Tibial artery (tissue), 4 donors: ENCODE data around the gene ROR1.
A peak's percentile ranks its signal among the peaks of the same experiment; 100 is the strongest.

Experiments used
- DNase-seq, 2 donors: peaks; one replicate each; pipeline ENCODE4 v3.0.0-alpha.2; 2019
- H3K27ac ChIP-seq, 2 donors: fragments of 200-600 bp; sonication (generic) in 1 of 2; 1 replicate in 1 of 2; 2 replicates in 1 of 2; pipeline ENCODE4 v1.5.1; 2018 to 2019; ENCODE audit warnings: mild to moderate bottlenecking in 1 of 2
- H3K27me3 ChIP-seq, 2 donors: fragments of 200-600 bp; sonication (generic) in 1 of 2; one replicate each; pipeline versions ENCODE4 v1.5.1 to v1.6.0; 2016 to 2019
- H3K36me3 ChIP-seq, 3 donors: fragments of 200-600 bp; sonication (generic) in 2 of 3; one replicate each; pipeline ENCODE4 v1.5.1; 2016 to 2019; ENCODE audit warnings: mild to moderate bottlenecking in 2 of 3
- H3K4me1 ChIP-seq, 4 donors: fragments of 200-600 bp; sonication (generic) in 2 of 4; 1 replicate in 3 of 4; 2 replicates in 1 of 4; pipeline ENCODE4 v1.5.1; 2016 to 2019
- H3K4me3 ChIP-seq, 2 donors: fragments of 200-600 bp; sonication (generic) in 1 of 2; 1 replicate in 1 of 2; 2 replicates in 1 of 2; pipeline ENCODE4 v1.5.1; 2018 to 2019; ENCODE audit warnings: mild to moderate bottlenecking in 2 of 2
- H3K9me3 ChIP-seq, 3 donors: fragments of 200-600 bp; sonication (generic) in 1 of 3; one replicate each; pipeline ENCODE4 v1.5.1; 2016 to 2019
- CTCF ChIP-seq, 2 experiments: fragments of 200-600 bp in 1 of 2; fragments of 450-650 bp in 1 of 2; IDR thresholded peaks; one replicate each; pipeline ENCODE4 v1.5.1; 2017 to 2019; ENCODE audit warnings: antibody characterized with exemption in 2 of 2, mild to moderate bottlenecking in 1 of 2, moderate library complexity in 1 of 2
- intact Hi-C: fragments of 100-400 bp; cut with DNase I; formaldehyde crosslinking; loops from one replicate; pipeline ENCODE4 v1.15.0; 2023; ENCODE audit warnings: low total_unique reads

The ROR1 gene

GRCh38 chr1:63799307-63799706 lies 25.5 kb downstream of the ROR1 start:
- intact Hi-C loops = no loop called here
- H3K4me3 ChIP-seq = no peak overlapping the region
- TF ChIP-seq CTCF (IDR thresholded peaks at IDR 0.05) = no peak
- no peaks in the 10 kb centered on the region for H3K9me3 ChIP-seq
- no peak overlapping the region for H3K27ac ChIP-seq
- H3K4me1 ChIP-seq = peaks cover 0 to 77% (median 31%) of the 10 kb centered on the region in 4 donors
- no peaks in the 10 kb centered on the region for H3K36me3 ChIP-seq
- H3K27me3 ChIP-seq = no peaks in the 10 kb centered on the region
- no peak for DNase-seq

GRCh38 chr1:63799820-63800219 lies 26.0 kb downstream of the ROR1 start:
- intact Hi-C loops = no loop called here
- Histone ChIP-seq H3K36me3 (no peaks in the 10 kb centered on the region), H3K27me3 (no peaks in the 10 kb centered on the region), H3K4me1 (peaks cover 0 to 77% (median 33%) of the 10 kb centered on the region in 4 donors), H3K4me3 (no peak overlapping the region), H3K9me3 (no peaks in the 10 kb centered on the region), H3K27ac (peak overlapping the region in 1 of 2 donors; percentile 1)
- no peak for TF ChIP-seq CTCF (IDR thresholded peaks at IDR 0.05)
- no peak for DNase-seq

GRCh38 chr1:63802109-63802508 lies 28.3 kb downstream of the ROR1 start:
- intact Hi-C loops = no loop called here
- no peak overlapping the region for H3K27ac ChIP-seq

GRCh38 chr1:63804829-63805484 lies 31.1 kb downstream of the ROR1 start:
- peaks cover 0 to 45% (median 22%) of the 10 kb centered on the region in 4 donors for H3K4me1 ChIP-seq
- no peak overlapping the region for H3K4me3 ChIP-seq
- peaks cover 0 to 7% (median 0%) of the 10 kb centered on the region in 3 donors for H3K9me3 ChIP-seq
- intact Hi-C loops = no loop called here
- no peak for DNase-seq
- H3K36me3 ChIP-seq = no peaks in the 10 kb centered on the region
- no peaks in the 10 kb centered on the region for H3K27me3 ChIP-seq
- no peak for TF ChIP-seq CTCF (IDR thresholded peaks at IDR 0.05)
- no peak overlapping the region for H3K27ac ChIP-seq

More at GRCh38 chr1:63802109-63802508, 28.3 kb downstream of the ROR1 start:
- Histone ChIP-seq H3K4me1 (peaks cover 0 to 64% (median 36%) of the 10 kb centered on the region in 4 donors), H3K4me3 (no peak overlapping the region), H3K27me3 (no peaks in the 10 kb centered on the region), H3K36me3 (no peaks in the 10 kb centered on the region), H3K9me3 (no peaks in the 10 kb centered on the region)
- TF ChIP-seq CTCF (IDR thresholded peaks at IDR 0.05) = no peak
- no peak for DNase-seq

GRCh38 chr1:63807046-63807445 lies 33.2 kb downstream of the ROR1 start:
- Histone ChIP-seq H3K27me3 (no peaks in the 10 kb centered on the region), H3K27ac (no peak overlapping the region), H3K4me1 (peaks cover 0 to 52% (median 29%) of the 10 kb centered on the region in 4 donors), H3K36me3 (no peaks in the 10 kb centered on the region), H3K9me3 (peaks cover 0 to 7% (median 0%) of the 10 kb centered on the region in 3 donors), H3K4me3 (no peak overlapping the region)
- intact Hi-C loops = no loop called here
- TF ChIP-seq CTCF (IDR thresholded peaks at IDR 0.05) = no peak
- no peak for DNase-seq
